ENCODE data around the gene ADCY3. TPM values are rescaled to one million over a fixed set of nuclear protein-coding genes. Genes with fewer than 3 reads are reported as not detected.

The ADCY3 gene
- total RNA-seq, 4 donors from 2014 or later = 29.3 to 51.9 (median 43.1) TPM

- peak in 1 of 2 donors; percentile 68 for DNase-seq (ENCODE audit: low spot score in 2 of 2)
- no peak overlapping the region for H3K4me3 ChIP-seq (ENCODE audit: low read depth, poor library complexity, severe bottlenecking)
- intact Hi-C loops (cut with DNase I; ENCODE audit: low total_unique reads) = loop anchor here (5.0 kb wide), 1 partner anchor 413 kb away; no protein-coding TSS in a partner anchor
- TF ChIP-seq CTCF (IDR thresholded peaks at IDR 0.05) = no peak
- no peak for TF ChIP-seq POLR2A (IDR thresholded peaks at IDR 0.05)
- 90 to 95% methylated on average over 15 of the region's 16 CpGs for WGBS, 2 donors
Observed at GRCh38 chr2:24824966-24825882, 94.8 kb downstream of the ADCY3 start.

GRCh38 chr2:24824071-24824588, 95.9 kb downstream of the ADCY3 start:
- DNase-seq (ENCODE audit: low spot score in 2 of 2) = peak in 1 of 2 donors; percentile 32
- 89 to 93% methylated on average over 14 of the region's 14 CpGs for WGBS, 2 donors
- TF ChIP-seq CTCF (IDR thresholded peaks at IDR 0.05) = no peak
- TF ChIP-seq POLR2A (IDR thresholded peaks at IDR 0.05) = no peak
- intact Hi-C loops (cut with DNase I; ENCODE audit: low total_unique reads) = no loop called here
- H3K4me3 ChIP-seq (ENCODE audit: low read depth, poor library complexity, severe bottlenecking) = no peak overlapping the region

GRCh38 chr2:24822049-24822706, 97.9 kb downstream of the ADCY3 start:
- no peak for DNase-seq (ENCODE audit: low spot score in 2 of 2)
- TF ChIP-seq POLR2A (IDR thresholded peaks at IDR 0.05) = no peak
- TF ChIP-seq CTCF (IDR thresholded peaks at IDR 0.05) = no peak
- 88 to 91% methylated on average over 7 of the region's 7 CpGs for WGBS, 2 donors
- intact Hi-C loops (cut with DNase I; ENCODE audit: low total_unique reads) = no loop called here
- no peak overlapping the region for H3K4me3 ChIP-seq (ENCODE audit: low read depth, poor library complexity, severe bottlenecking)

- no peak overlapping the region for H3K4me3 ChIP-seq (ENCODE audit: low read depth, poor library complexity, severe bottlenecking)
- DNase-seq (ENCODE audit: low spot score in 2 of 2) = peak in 1 of 2 donors; percentile 77
- no peak for TF ChIP-seq CTCF (IDR thresholded peaks at IDR 0.05)
- no peak for TF ChIP-seq POLR2A (IDR thresholded peaks at IDR 0.05)
- intact Hi-C loops (cut with DNase I; ENCODE audit: low total_unique reads) = no loop called here
- 86 to 89% methylated on average over 15 of the region's 15 CpGs for WGBS, 2 donors
Observed at GRCh38 chr2:24821433-24821891, 98.6 kb downstream of the ADCY3 start.

GRCh38 chr2:24820598-24821432, 99.2 kb downstream of the ADCY3 start:
- DNase-seq (ENCODE audit: low spot score in 2 of 2) = peak in 1 of 2 donors; percentile 82
- TF ChIP-seq CTCF (IDR thresholded peaks at IDR 0.05) (no peak), POLR2A (IDR thresholded peaks at IDR 0.05) (no peak)
- WGBS, 2 donors = 87 to 93% methylated on average over 17 of the region's 17 CpGs
- intact Hi-C loops (cut with DNase I; ENCODE audit: low total_unique reads) = no loop called here
- no peak overlapping the region for H3K4me3 ChIP-seq (ENCODE audit: low read depth, poor library complexity, severe bottlenecking)
